ENCODE data around the gene SRGAP1.
A peak's percentile ranks its signal among the peaks of the same experiment; 100 is the strongest.

SRGAP1 gene

GRCh38 chr12:63844391-63845341, at the start of gene SRGAP1:
Gene SRGAP1 (plus strand): TSS chr12:63844700. CDS start chr12:63844817, 117 bp downstream.
- peak; percentile 45 for DNase-seq

- no peak for DNase-seq
Observed at GRCh38 chr12:63795032-63795687, 49.3 kb upstream of the SRGAP1 start.

- DNase-seq, result no peak
Observed at GRCh38 chr12:63795944-63796343, 48.6 kb upstream of the SRGAP1 start.

- peak; percentile 26 for DNase-seq
Observed at GRCh38 chr12:63802012-63802608, 42.4 kb upstream of the SRGAP1 start.

- DNase-seq, result no peak
Observed at GRCh38 chr12:63804746-63805145, 39.8 kb upstream of the SRGAP1 start.

GRCh38 chr12:63805704-63806672, 38.5 kb upstream of the SRGAP1 start:
- DNase-seq, result peak; percentile 95

GRCh38 chr12:63808631-63809030, 35.9 kb upstream of the SRGAP1 start:
- no peak for DNase-seq

- no peak for DNase-seq
Observed at GRCh38 chr12:63809566-63809965, 34.9 kb upstream of the SRGAP1 start.

- no peak for DNase-seq
Observed at GRCh38 chr12:63811334-63811733, 33.2 kb upstream of the SRGAP1 start.

- no peak for DNase-seq
Observed at GRCh38 chr12:63811755-63812154, 32.7 kb upstream of the SRGAP1 start.

GRCh38 chr12:63814146-63814772, 30.2 kb upstream of the SRGAP1 start:
- no peak for DNase-seq

GRCh38 chr12:63815482-63815852, 29.0 kb upstream of the SRGAP1 start:
- no peak for DNase-seq

- no peak for DNase-seq
Observed at GRCh38 chr12:63816031-63816430, 28.5 kb upstream of the SRGAP1 start.

GRCh38 chr12:63820427-63820826, 24.1 kb upstream of the SRGAP1 start:
- DNase-seq, result no peak

- DNase-seq, result no peak
Observed at GRCh38 chr12:63821781-63822251, 22.7 kb upstream of the SRGAP1 start.

- no peak for DNase-seq
Observed at GRCh38 chr12:63822352-63822751, 22.1 kb upstream of the SRGAP1 start.

GRCh38 chr12:63823040-63823439, 21.5 kb upstream of the SRGAP1 start:
- no peak for DNase-seq

GRCh38 chr12:63826006-63826585, 18.4 kb upstream of the SRGAP1 start:
- DNase-seq, result no peak

- no peak for DNase-seq
Observed at GRCh38 chr12:63828867-63829266, 15.6 kb upstream of the SRGAP1 start.

GRCh38 chr12:63836046-63836445, 8.5 kb upstream of the SRGAP1 start:
- DNase-seq, result no peak

GRCh38 chr12:63836936-63837335, 7.6 kb upstream of the SRGAP1 start:
- no peak for DNase-seq

GRCh38 chr12:63838411-63838810, 6.1 kb upstream of the SRGAP1 start:
- no peak for DNase-seq

Data from NCI-H1417 treated with DMSO at 0.1 percent for 48 hours (cell line).